Ascending aorta (tissue), 2 donors: Measurements from ENCODE around the gene LRRC10B. TPM values are rescaled to one million over a fixed set of nuclear protein-coding genes. Genes with fewer than 3 reads are reported as not detected.

Source experiments
- DNase-seq, 2 donors: peaks; one replicate each; pipeline ENCODE4 v3.0.0-alpha.2; 2019; ENCODE audit warnings: low spot score in 2 of 2
- H3K27ac ChIP-seq, 2 donors: fragments of 200-600 bp; sonication (generic); one replicate each; pipeline ENCODE4 v1.5.1; 2016 to 2017; ENCODE audit warnings: mild to moderate bottlenecking in 1 of 2
- H3K27me3 ChIP-seq: fragments of 200-600 bp; sonication (generic); one replicate; pipeline ENCODE4 v1.5.1; 2017
- H3K36me3 ChIP-seq, 2 donors: fragments of 200-600 bp; sonication (generic); one replicate each; pipeline ENCODE4 v1.5.1; 2016
- H3K4me1 ChIP-seq, 2 donors: fragments of 200-600 bp; sonication (generic); one replicate each; pipeline ENCODE4 v1.5.1; 2016 to 2017; ENCODE audit warnings: mild to moderate bottlenecking in 1 of 2
- H3K4me3 ChIP-seq, 2 donors: fragments of 200-600 bp; sonication (generic); one replicate each; pipeline ENCODE4 v1.5.1; 2016 to 2017; ENCODE audit warnings: mild to moderate bottlenecking in 1 of 2
- H3K9me3 ChIP-seq, 2 donors: fragments of 200-600 bp; sonication (generic); one replicate each; pipeline ENCODE4 v1.5.1; 2016
- intact Hi-C: fragments of 100-400 bp; cut with DNase I; formaldehyde crosslinking; loops from one replicate; pipeline ENCODE4 v1.15.1; 2023
- total RNA-seq: library from RNA; depleted of rRNA; stranded (reverse); fragments of >200 nt; gene quantifications from one replicate; pipeline ENCODE4 v1.1.0, GENCODE V29; 2016
- TF ChIP-seq, protein P1 (sequence below), 3 experiments: fragments of 200-600 bp in 2 of 3; fragments of 450-650 bp in 1 of 3; sonication (generic) in 2 of 3; IDR thresholded peaks; one replicate each; pipeline ENCODE4 v1.5.1; 2016 to 2019; ENCODE audit warnings: antibody characterized with exemption in 3 of 3, mild to moderate bottlenecking in 1 of 3, moderate library complexity in 1 of 3

The LRRC10B gene
- total RNA-seq, 1 donor from 2014 or later = 0.85 TPM

- no peak for DNase-seq
- no peaks in the 10 kb centered on the region for H3K27me3 ChIP-seq
- no peaks in the 10 kb centered on the region for H3K9me3 ChIP-seq
- intact Hi-C loops = no loop called here
- no peaks in the 10 kb centered on the region for H3K36me3 ChIP-seq
- H3K4me3 ChIP-seq = no peak overlapping the region
- TF ChIP-seq, protein P1, sequence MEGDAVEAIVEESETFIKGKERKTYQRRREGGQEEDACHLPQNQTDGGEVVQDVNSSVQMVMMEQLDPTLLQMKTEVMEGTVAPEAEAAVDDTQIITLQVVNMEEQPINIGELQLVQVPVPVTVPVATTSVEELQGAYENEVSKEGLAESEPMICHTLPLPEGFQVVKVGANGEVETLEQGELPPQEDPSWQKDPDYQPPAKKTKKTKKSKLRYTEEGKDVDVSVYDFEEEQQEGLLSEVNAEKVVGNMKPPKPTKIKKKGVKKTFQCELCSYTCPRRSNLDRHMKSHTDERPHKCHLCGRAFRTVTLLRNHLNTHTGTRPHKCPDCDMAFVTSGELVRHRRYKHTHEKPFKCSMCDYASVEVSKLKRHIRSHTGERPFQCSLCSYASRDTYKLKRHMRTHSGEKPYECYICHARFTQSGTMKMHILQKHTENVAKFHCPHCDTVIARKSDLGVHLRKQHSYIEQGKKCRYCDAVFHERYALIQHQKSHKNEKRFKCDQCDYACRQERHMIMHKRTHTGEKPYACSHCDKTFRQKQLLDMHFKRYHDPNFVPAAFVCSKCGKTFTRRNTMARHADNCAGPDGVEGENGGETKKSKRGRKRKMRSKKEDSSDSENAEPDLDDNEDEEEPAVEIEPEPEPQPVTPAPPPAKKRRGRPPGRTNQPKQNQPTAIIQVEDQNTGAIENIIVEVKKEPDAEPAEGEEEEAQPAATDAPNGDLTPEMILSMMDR (IDR thresholded peaks at IDR 0.05) = no peak
- H3K4me1 ChIP-seq = no peaks in the 10 kb centered on the region
- no peak overlapping the region for H3K27ac ChIP-seq
Observed at GRCh38 chr11:61495801-61496601, 12.5 kb upstream of the LRRC10B start.

DNA sequence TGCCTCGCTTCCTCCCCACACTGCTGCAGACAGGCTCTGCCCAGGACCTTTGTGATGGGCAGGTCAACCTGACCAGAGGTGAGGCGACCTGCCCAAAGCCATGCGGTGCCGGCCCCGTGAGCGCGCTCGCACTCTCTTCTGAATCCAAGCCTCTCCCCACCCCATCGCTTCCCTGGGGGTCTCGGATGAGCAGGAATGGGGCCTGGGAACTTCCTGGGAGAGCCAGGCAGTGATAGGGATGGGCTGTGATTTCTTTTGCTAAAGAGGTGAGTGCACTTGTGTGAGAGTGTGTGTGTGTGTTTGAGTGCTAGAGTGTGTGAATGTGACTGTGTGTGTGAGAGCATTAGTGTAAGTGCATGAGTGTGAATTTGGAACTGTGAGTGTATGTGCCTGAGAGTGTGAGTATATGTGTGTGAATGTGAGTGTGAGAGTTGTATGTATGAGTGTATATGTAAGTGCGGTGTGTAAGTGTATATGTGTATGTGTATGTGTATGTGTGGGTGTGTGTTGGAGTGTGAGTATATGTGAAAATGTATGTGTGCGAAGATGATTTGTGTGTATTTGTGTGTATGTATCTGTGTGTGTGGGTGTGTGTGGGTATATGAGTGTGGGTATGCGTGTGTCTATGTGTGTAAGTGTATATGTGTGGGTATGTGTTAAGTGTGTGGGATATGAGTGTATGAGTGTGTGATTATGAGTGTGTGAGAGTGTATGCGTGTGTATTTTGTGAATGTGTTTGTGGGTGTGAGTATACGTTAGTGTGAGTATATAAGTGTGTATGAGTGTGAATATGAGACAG lies 11.7 kb upstream of the LRRC10B start:
- no peak overlapping the region for H3K27ac ChIP-seq
- no peak for DNase-seq
- TF ChIP-seq, protein P1 (IDR thresholded peaks at IDR 0.05) = no peak

GRCh38 chr11:61497473-61497872 lies 11.1 kb upstream of the LRRC10B start:
- intact Hi-C loops = no loop called here
- no peaks in the 10 kb centered on the region for H3K4me1 ChIP-seq
- DNase-seq = no peak
- H3K9me3 ChIP-seq = no peaks in the 10 kb centered on the region
- H3K27me3 ChIP-seq = no peaks in the 10 kb centered on the region
- TF ChIP-seq, protein P1 (IDR thresholded peaks at IDR 0.05) = no peak
- no peaks in the 10 kb centered on the region for H3K36me3 ChIP-seq
- no peak overlapping the region for H3K4me3 ChIP-seq
- H3K27ac ChIP-seq = no peak overlapping the region

More for the DNA sequence above, 11.7 kb upstream of the LRRC10B start:
- H3K9me3 ChIP-seq = no peaks in the 10 kb centered on the region
- H3K4me1 ChIP-seq = no peaks in the 10 kb centered on the region
- no peaks in the 10 kb centered on the region for H3K27me3 ChIP-seq
- intact Hi-C loops = no loop called here
- H3K36me3 ChIP-seq = no peaks in the 10 kb centered on the region
- H3K4me3 ChIP-seq = no peak overlapping the region

GRCh38 chr11:61497876-61498275 lies 10.7 kb upstream of the LRRC10B start:
- Histone ChIP-seq H3K27ac (no peak overlapping the region), H3K9me3 (no peaks in the 10 kb centered on the region), H3K4me3 (no peak overlapping the region), H3K27me3 (no peaks in the 10 kb centered on the region), H3K4me1 (no peaks in the 10 kb centered on the region), H3K36me3 (no peaks in the 10 kb centered on the region)
- TF ChIP-seq, protein P1 (IDR thresholded peaks at IDR 0.05) = no peak
- intact Hi-C loops = no loop called here
- DNase-seq = no peak

- intact Hi-C loops = no loop called here
Observed at GRCh38 chr11:61498767-61499341, 9.7 kb upstream of the LRRC10B start.

More at GRCh38 chr11:61498767-61499341, 9.7 kb upstream of the LRRC10B start:
- Histone ChIP-seq H3K27me3 (no peaks in the 10 kb centered on the region), H3K36me3 (no peaks in the 10 kb centered on the region), H3K4me3 (no peak overlapping the region), H3K27ac (no peak overlapping the region), H3K4me1 (no peaks in the 10 kb centered on the region), H3K9me3 (no peaks in the 10 kb centered on the region)
- no peak for DNase-seq
- TF ChIP-seq, protein P1 (IDR thresholded peaks at IDR 0.05) = no peak
